ENCODE data around the gene TSPEAR. TPM values are rescaled to one million over a fixed set of nuclear protein-coding genes. Genes with fewer than 3 reads are reported as not detected.

Gene TSPEAR
- total RNA-seq, 1 experiment from 2014 or later: 2.1 TPM

GRCh38 chr21:44696572-44696971 is 14.8 kb downstream of the TSPEAR start:
- H3K36me3 Mint-ChIP-seq: peaks cover 20% of the 10 kb centered on the region
- ATAC-seq: peak; percentile 8; the same call in 1 of the 2 replicates
- ChIA-PET POLR2A (interaction anchor here (1.2 to 1.4 kb wide), 2 partner anchors 10 to 97 kb away, joined by 3 read pairs; no protein-coding TSS in a partner anchor), CTCF (interaction anchor here (1.0 to 2.2 kb wide), 3 partner anchors 10 to 97 kb away, joined by 3 to 11 read pairs (median 6); no protein-coding TSS in a partner anchor)
- H3K4me1 Mint-ChIP-seq: peaks cover 62% of the 10 kb centered on the region
- peaks cover 4% of the 10 kb centered on the region for H3K27me3 Mint-ChIP-seq (ENCODE audit: low read depth)
- no peak for DNase-seq (ENCODE audit: low spot score)
- H3K4me3 Mint-ChIP-seq: no peak overlapping the region; the same call in 1 of the 2 replicates
- H3K27ac Mint-ChIP-seq: peak overlapping the region; percentile 13; the same call in 1 of the 2 replicates
- H3K9me3 Mint-ChIP-seq: peaks cover 22% of the 10 kb centered on the region
- TF ChIP-seq ZNF317 (CRISPR knock-in tag; IDR thresholded peaks at IDR 0.05; ENCODE audit: borderline replicate concordance, low read depth) (no peak), ZNF423 (CRISPR knock-in tag; IDR thresholded peaks at IDR 0.05) (no peak), CREM (CRISPR knock-in tag; IDR thresholded peaks at IDR 0.05) (no peak), ESRRA (CRISPR knock-in tag; IDR thresholded peaks at IDR 0.05; ENCODE audit: borderline replicate concordance) (no peak), MXD4 (CRISPR knock-in tag; IDR thresholded peaks at IDR 0.05; ENCODE audit: borderline replicate concordance) (no peak), FOXK1 (CRISPR knock-in tag; IDR thresholded peaks at IDR 0.05) (no peak), ATF2 (CRISPR knock-in tag; IDR thresholded peaks at IDR 0.05; ENCODE audit: borderline replicate concordance, low read depth) (no peak), TP53 (CRISPR knock-in tag; IDR thresholded peaks at IDR 0.05) (no peak)
- TF ChIP-seq, protein P1, sequence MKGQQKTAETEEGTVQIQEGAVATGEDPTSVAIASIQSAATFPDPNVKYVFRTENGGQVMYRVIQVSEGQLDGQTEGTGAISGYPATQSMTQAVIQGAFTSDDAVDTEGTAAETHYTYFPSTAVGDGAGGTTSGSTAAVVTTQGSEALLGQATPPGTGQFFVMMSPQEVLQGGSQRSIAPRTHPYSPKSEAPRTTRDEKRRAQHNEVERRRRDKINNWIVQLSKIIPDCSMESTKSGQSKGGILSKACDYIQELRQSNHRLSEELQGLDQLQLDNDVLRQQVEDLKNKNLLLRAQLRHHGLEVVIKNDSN (CRISPR knock-in tag; IDR thresholded peaks at IDR 0.05): no peak

DNA sequence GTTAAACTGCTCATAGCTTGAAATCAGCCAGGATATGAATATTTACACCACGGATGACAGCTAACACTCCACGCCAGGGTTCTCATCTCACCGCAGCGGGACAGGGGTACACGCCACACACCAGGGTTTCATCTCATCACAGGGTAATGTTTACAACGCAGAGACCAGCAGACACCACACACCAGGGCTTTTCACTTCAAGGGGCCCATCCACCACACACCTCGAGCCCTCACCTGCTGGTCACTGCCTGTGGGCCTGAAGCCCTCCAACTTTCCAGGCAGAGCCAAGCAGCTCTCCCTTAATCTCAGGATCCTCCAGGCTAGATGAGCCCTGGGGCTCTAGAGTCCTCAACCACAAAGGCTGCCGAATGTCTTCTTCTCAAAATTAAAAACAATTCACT is 15.7 kb downstream of the TSPEAR start:
- peaks cover 4% of the 10 kb centered on the region for H3K27me3 Mint-ChIP-seq (ENCODE audit: low read depth)
- peaks cover 20% of the 10 kb centered on the region for H3K36me3 Mint-ChIP-seq
- ATAC-seq: no peak

More for the DNA sequence above, 15.7 kb downstream of the TSPEAR start:
- no peak overlapping the region for H3K4me3 Mint-ChIP-seq
- ChIA-PET CTCF (no interaction called here), POLR2A (interaction anchor here (1.4 kb wide), 1 partner anchor 9 kb away, joined by 3 read pairs; no protein-coding TSS in a partner anchor)
- H3K4me1 Mint-ChIP-seq: peaks cover 53% of the 10 kb centered on the region
- TF ChIP-seq, protein P2, sequence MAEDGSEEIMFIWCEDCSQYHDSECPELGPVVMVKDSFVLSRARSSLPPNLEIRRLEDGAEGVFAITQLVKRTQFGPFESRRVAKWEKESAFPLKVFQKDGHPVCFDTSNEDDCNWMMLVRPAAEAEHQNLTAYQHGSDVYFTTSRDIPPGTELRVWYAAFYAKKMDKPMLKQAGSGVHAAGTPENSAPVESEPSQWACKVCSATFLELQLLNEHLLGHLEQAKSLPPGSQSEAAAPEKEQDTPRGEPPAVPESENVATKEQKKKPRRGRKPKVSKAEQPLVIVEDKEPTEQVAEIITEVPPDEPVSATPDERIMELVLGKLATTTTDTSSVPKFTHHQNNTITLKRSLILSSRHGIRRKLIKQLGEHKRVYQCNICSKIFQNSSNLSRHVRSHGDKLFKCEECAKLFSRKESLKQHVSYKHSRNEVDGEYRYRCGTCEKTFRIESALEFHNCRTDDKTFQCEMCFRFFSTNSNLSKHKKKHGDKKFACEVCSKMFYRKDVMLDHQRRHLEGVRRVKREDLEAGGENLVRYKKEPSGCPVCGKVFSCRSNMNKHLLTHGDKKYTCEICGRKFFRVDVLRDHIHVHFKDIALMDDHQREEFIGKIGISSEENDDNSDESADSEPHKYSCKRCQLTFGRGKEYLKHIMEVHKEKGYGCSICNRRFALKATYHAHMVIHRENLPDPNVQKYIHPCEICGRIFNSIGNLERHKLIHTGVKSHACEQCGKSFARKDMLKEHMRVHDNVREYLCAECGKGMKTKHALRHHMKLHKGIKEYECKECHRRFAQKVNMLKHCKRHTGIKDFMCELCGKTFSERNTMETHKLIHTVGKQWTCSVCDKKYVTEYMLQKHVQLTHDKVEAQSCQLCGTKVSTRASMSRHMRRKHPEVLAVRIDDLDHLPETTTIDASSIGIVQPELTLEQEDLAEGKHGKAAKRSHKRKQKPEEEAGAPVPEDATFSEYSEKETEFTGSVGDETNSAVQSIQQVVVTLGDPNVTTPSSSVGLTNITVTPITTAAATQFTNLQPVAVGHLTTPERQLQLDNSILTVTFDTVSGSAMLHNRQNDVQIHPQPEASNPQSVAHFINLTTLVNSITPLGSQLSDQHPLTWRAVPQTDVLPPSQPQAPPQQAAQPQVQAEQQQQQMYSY (CRISPR knock-in tag; IDR thresholded peaks at IDR 0.05): peak; percentile 46; the same call in 1 of the 2 replicates
- TF ChIP-seq KAT7 (CRISPR knock-in tag; IDR thresholded peaks at IDR 0.05; ENCODE audit: borderline replicate concordance) (no peak), OVOL2 (CRISPR knock-in tag; IDR thresholded peaks at IDR 0.05; ENCODE audit: borderline replicate concordance) (no peak), ZNF317 (CRISPR knock-in tag; IDR thresholded peaks at IDR 0.05; ENCODE audit: borderline replicate concordance, low read depth) (no peak), NR2C2 (CRISPR knock-in tag; IDR thresholded peaks at IDR 0.05) (no peak)
- TF ChIP-seq, protein P3, sequence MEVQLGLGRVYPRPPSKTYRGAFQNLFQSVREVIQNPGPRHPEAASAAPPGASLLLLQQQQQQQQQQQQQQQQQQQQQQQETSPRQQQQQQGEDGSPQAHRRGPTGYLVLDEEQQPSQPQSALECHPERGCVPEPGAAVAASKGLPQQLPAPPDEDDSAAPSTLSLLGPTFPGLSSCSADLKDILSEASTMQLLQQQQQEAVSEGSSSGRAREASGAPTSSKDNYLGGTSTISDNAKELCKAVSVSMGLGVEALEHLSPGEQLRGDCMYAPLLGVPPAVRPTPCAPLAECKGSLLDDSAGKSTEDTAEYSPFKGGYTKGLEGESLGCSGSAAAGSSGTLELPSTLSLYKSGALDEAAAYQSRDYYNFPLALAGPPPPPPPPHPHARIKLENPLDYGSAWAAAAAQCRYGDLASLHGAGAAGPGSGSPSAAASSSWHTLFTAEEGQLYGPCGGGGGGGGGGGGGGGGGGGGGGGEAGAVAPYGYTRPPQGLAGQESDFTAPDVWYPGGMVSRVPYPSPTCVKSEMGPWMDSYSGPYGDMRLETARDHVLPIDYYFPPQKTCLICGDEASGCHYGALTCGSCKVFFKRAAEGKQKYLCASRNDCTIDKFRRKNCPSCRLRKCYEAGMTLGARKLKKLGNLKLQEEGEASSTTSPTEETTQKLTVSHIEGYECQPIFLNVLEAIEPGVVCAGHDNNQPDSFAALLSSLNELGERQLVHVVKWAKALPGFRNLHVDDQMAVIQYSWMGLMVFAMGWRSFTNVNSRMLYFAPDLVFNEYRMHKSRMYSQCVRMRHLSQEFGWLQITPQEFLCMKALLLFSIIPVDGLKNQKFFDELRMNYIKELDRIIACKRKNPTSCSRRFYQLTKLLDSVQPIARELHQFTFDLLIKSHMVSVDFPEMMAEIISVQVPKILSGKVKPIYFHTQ (CRISPR knock-in tag; IDR thresholded peaks at IDR 0.05): no peak
- DNase-seq (ENCODE audit: low spot score): no peak
- H3K9me3 Mint-ChIP-seq: peaks cover 22% of the 10 kb centered on the region
- H3K27ac Mint-ChIP-seq: 0 out of 2 replicates have a peak overlapping the region, but pooled peaks have one; percentile 20
